Heart left ventricle (tissue), 13 donors: ENCODE measurements around the gene SRD5A3.

Experiments
- CTCF ChIP-seq, 12 donors: fragments of 200-600 bp; sonication (generic) in 4 of 12; IDR thresholded peaks; one replicate each; pipeline versions ENCODE4 v1.5.0 to v1.8.0; 2018 to 2022; ENCODE audit warnings: antibody characterized with exemption in 12 of 12, mild to moderate bottlenecking in 5 of 12
- POLR2A ChIP-seq, 2 donors: fragments of 450-650 bp; IDR thresholded peaks; one replicate each; pipeline ENCODE4 v1.6.1; 2017; ENCODE audit warnings: antibody characterized with exemption in 2 of 2, mild to moderate bottlenecking in 2 of 2, moderate library complexity in 2 of 2
- donor health status: ischemic (EF 13 %, LVEDD 7.1; RV severe dilation, severe dysfunction).
- donor health status: DM: no; HTN: yes; CAD: no.
- donor health status: DM: no; HTN: no; CAD: no.
- donor health status: ischemic (EF 25% LVEDD 6.9; RV normal size, moderate dysfunction).
- donor health status: ischemic (EF 25% LVEDD 5.7; RV mildly dilated, moderate dysfunction).
- donor health status: ischemic (EF 35%, LVEDD 5.7; RV mildly dilated, moderate dysfunction).
- donor health status: nonischemic (EF 11% LVEDD 7.7; RV severe dilation, severe dysfunction).
- donor health status: DM: yes; HTN: yes; CAD: no.
- donor health status: PGD.
- donor health status: ischemic (EF 29% LVEDD 5.4; RV normal size, mild dysfunction).
- donor health status: nonischemic (EF 23%, LVEDD 6.1; RV moderate dilation, normal function).

GRCh38 chr4:55330241-55330640, 15.8 kb upstream of the SRD5A3 start:
- TF ChIP-seq CTCF (IDR thresholded peaks at IDR 0.05) (no peak), POLR2A (IDR thresholded peaks at IDR 0.05) (no peak)
